Smooth muscle cell (in vitro differentiated cells): ENCODE data around the gene PRAMEF12. TPM values are rescaled to one million over a fixed set of nuclear protein-coding genes. Genes with fewer than 3 reads are reported as not detected.

Experiments used
- DNase-seq: peaks from one replicate; lab custom pipeline; 2025; ENCODE audit not compliant: unreplicated experiment; lab: John Stamatoyannopoulos, UW
- H2AFZ ChIP-seq: fragments of 200-600 bp; sonication (generic); 2 replicates; pipeline ENCODE4 v1.6.0; 2016; ENCODE audit warnings: antibody characterized with exemption, low read depth, mild to moderate bottlenecking
- H3F3A ChIP-seq: fragments of 200-600 bp; sonication (generic); 2 replicates; pipeline ENCODE4 v1.6.0; 2017; ENCODE audit warnings: antibody characterized with exemption, low read depth
- H3K27ac ChIP-seq: fragments of 200-600 bp; sonication (generic); 2 replicates; pipeline ENCODE4 v1.5.1; 2016; ENCODE audit warnings: low read depth, mild to moderate bottlenecking
- H3K27me3 ChIP-seq: fragments of 200-600 bp; sonication (generic); 2 replicates; pipeline ENCODE4 v1.6.1; 2016; ENCODE audit warnings: low read depth, mild to moderate bottlenecking
- H3K36me3 ChIP-seq: fragments of 200-600 bp; sonication (generic); 2 replicates; pipeline ENCODE4 v1.5.1; 2016; ENCODE audit warnings: low read depth
- H3K4me1 ChIP-seq: fragments of 200-600 bp; sonication (generic); 2 replicates; pipeline ENCODE4 v1.5.1; 2016; ENCODE audit warnings: low read depth
- H3K4me2 ChIP-seq: fragments of 200-600 bp; sonication (generic); 2 replicates; pipeline ENCODE4 v1.6.0; 2016; ENCODE audit warnings: mild to moderate bottlenecking
- H3K4me3 ChIP-seq: fragments of 200-600 bp; sonication (generic); 2 replicates; pipeline ENCODE4 v1.5.1; 2016; ENCODE audit warnings: mild to moderate bottlenecking
- H3K79me2 ChIP-seq: fragments of 200-600 bp; sonication (generic); 2 replicates; pipeline ENCODE4 v1.6.0; 2016; ENCODE audit warnings: low read depth, mild to moderate bottlenecking
- H3K9ac ChIP-seq: fragments of 200-600 bp; sonication (generic); 2 replicates; pipeline ENCODE4 v1.6.0; 2016; ENCODE audit warnings: low read depth
- H3K9me3 ChIP-seq: fragments of 200-600 bp; sonication (generic); replicated peaks from 2 replicates; pipeline ENCODE4 v1.5.1; 2016; ENCODE audit warnings: low read depth
- H4K20me1 ChIP-seq: fragments of 200-600 bp; sonication (generic); 2 replicates; pipeline ENCODE4 v1.6.0; 2016; ENCODE audit warnings: low read depth
- CTCF ChIP-seq: fragments of 200-600 bp; sonication (generic); IDR thresholded peaks from 2 replicates; pipeline ENCODE4 v1.5.1; 2017; ENCODE audit warnings: borderline replicate concordance, mild to moderate bottlenecking, antibody characterized with exemption; ENCODE audit not compliant: insufficient read depth, poor library complexity, severe bottlenecking
- WGBS: methylation state at CpG from one replicate; pipeline ENCODE4 v1.1.7; 2016; ENCODE audit warnings: low lambda C conversion rate; 5-methylcytosine and 5-hydroxymethylcytosine counted together
- polyA plus RNA-seq: library from polyadenylated mRNA; unstranded; fragments of >200 nt; fragmentation: Nextera tagmentation; extraction: Ambion mirVana; gene quantifications from 2 replicates; pipeline ENCODE4 v1.2.1, GENCODE V29; 2016
- total RNA-seq: library from RNA; depleted of rRNA; stranded (reverse); fragments of >200 nt; gene quantifications from 2 replicates; pipeline ENCODE4 v1.2.3, GENCODE V29; 2014

The PRAMEF12 gene
- total and polyA plus RNA-seq, 2 experiments from 2014 or later = not detected

DNA sequence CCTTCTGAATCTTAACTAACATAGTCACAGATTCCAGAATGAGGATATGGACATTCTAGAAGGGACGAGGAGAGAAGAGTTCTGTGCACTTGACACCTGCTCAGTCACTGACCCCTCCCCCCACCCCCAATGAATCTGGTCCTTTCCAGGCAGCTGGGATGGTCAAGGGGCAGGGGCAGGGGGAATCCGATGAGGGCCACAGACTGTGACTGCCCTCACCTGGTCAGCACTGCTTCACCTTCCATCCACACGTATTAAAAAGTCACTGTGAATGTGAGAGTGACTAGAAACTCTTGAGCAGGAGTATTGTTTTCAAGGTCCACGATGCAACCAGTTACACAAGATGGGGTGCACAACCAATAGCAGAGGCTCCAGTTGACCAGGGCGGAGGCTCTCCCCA lies 9.5 kb upstream of the PRAMEF12 start:
- WGBS = 74% methylated on average over 5 of the region's 5 CpGs
- H3K79me2 ChIP-seq = no peaks in the 10 kb centered on the region
- H2AFZ ChIP-seq = no peak overlapping the region
- H3F3A ChIP-seq = no peaks in the 10 kb centered on the region
- no peak for TF ChIP-seq CTCF
- H3K36me3 ChIP-seq = no peaks in the 10 kb centered on the region
- H3K27me3 ChIP-seq = no peaks in the 10 kb centered on the region
- H3K4me3 ChIP-seq = no peak overlapping the region
- no peak for DNase-seq
- no peaks in the 10 kb centered on the region for H3K9me3 ChIP-seq
- H3K9ac ChIP-seq = no peak overlapping the region
- no peaks in the 10 kb centered on the region for H3K4me1 ChIP-seq
- H3K4me2 ChIP-seq = no peak overlapping the region
- H4K20me1 ChIP-seq = no peaks in the 10 kb centered on the region
- no peak overlapping the region for H3K27ac ChIP-seq

- H3K9ac ChIP-seq = no peak overlapping the region
- no peaks in the 10 kb centered on the region for H3K79me2 ChIP-seq
- DNase-seq = no peak
- no peaks in the 10 kb centered on the region for H3K9me3 ChIP-seq
- no peaks in the 10 kb centered on the region for H3K27me3 ChIP-seq
- no peaks in the 10 kb centered on the region for H3K4me1 ChIP-seq
- no peak overlapping the region for H3K4me3 ChIP-seq
- 84% methylated on average over 2 of the region's 2 CpGs for whole genome bisulfite sequencing
- no peak overlapping the region for H3K4me2 ChIP-seq
- no peak for TF ChIP-seq CTCF
- H3F3A ChIP-seq = no peaks in the 10 kb centered on the region
- H3K27ac ChIP-seq = no peak overlapping the region
- no peaks in the 10 kb centered on the region for H4K20me1 ChIP-seq
- H2AFZ ChIP-seq = no peak overlapping the region
- H3K36me3 ChIP-seq = no peaks in the 10 kb centered on the region
Measured at GRCh38 chr1:12769031-12769430, 4.5 kb upstream of the PRAMEF12 start.

DNA sequence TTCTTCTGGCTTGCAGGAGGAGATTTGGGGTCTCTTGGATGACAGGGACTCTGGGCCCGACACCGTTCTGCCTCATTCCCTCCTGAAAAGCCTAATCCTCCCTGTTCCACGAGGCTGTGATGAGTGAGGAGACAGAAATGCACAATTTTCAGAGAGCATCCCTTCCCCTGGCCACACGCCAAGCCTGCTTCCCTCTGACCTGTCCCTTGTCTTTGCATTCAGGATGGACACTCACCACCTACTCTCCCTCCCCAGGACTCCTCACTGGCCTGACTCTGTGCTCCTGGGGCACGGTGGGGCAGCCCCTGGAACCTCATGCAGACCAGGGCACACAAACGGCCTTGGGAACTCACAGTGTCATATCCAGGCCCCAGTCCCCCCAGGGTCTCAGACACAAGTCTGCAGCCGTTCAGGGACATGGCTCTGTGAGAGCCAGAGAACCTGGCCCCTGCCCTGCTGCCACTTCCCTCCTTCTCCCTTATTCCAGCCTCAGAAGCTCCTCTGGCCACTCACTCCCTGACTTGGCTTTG lies 3.5 kb upstream of the PRAMEF12 start:
- 71% methylated on average over 7 of the region's 7 CpGs for WGBS
- H3F3A ChIP-seq = no peaks in the 10 kb centered on the region
- no peak for TF ChIP-seq CTCF
- no peak overlapping the region for H3K27ac ChIP-seq
- H4K20me1 ChIP-seq = no peaks in the 10 kb centered on the region
- DNase-seq = no peak
- H3K9ac ChIP-seq = no peak overlapping the region
- no peaks in the 10 kb centered on the region for H3K36me3 ChIP-seq
- no peak overlapping the region for H3K4me3 ChIP-seq
- H3K4me2 ChIP-seq = no peak overlapping the region
- no peaks in the 10 kb centered on the region for H3K9me3 ChIP-seq
- no peaks in the 10 kb centered on the region for H3K27me3 ChIP-seq
- H3K4me1 ChIP-seq = no peaks in the 10 kb centered on the region
- H3K79me2 ChIP-seq = no peaks in the 10 kb centered on the region
- H2AFZ ChIP-seq = no peak overlapping the region

GRCh38 chr1:12770620-12771019 lies 2.9 kb upstream of the PRAMEF12 start:
- no peak for DNase-seq
- TF ChIP-seq CTCF = no peak
- Histone ChIP-seq H3K4me1 (no peaks in the 10 kb centered on the region), H3F3A (no peaks in the 10 kb centered on the region), H3K4me3 (no peak overlapping the region), H4K20me1 (no peaks in the 10 kb centered on the region), H3K9me3 (no peaks in the 10 kb centered on the region), H3K9ac (no peak overlapping the region), H3K36me3 (no peaks in the 10 kb centered on the region), H3K4me2 (no peak overlapping the region), H3K27me3 (no peaks in the 10 kb centered on the region), H3K79me2 (no peaks in the 10 kb centered on the region), H2AFZ (no peak overlapping the region), H3K27ac (no peak overlapping the region)
- 81% methylated on average over 2 of the region's 2 CpGs for WGBS
